Stimulated activated CD4-positive, alpha-beta T cell treated with anti-CD3 and anti-CD28 coated beads, Interleukin-2, amount 100 ng/mL, for 24 hours (primary cell): ENCODE data around the gene RASD2.
"Not testable (repeated sequence)": the region's sequence is repeated elsewhere in the genome, so short reads cannot be mapped to it uniquely, and the experiment has no call there.

Experiments used
- DNase-seq, 2 donors: peaks; one replicate each; pipeline ENCODE4 v3.0.0-alpha.2; 2020

RASD2 gene, protein sequence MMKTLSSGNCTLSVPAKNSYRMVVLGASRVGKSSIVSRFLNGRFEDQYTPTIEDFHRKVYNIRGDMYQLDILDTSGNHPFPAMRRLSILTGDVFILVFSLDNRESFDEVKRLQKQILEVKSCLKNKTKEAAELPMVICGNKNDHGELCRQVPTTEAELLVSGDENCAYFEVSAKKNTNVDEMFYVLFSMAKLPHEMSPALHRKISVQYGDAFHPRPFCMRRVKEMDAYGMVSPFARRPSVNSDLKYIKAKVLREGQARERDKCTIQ

DNA sequence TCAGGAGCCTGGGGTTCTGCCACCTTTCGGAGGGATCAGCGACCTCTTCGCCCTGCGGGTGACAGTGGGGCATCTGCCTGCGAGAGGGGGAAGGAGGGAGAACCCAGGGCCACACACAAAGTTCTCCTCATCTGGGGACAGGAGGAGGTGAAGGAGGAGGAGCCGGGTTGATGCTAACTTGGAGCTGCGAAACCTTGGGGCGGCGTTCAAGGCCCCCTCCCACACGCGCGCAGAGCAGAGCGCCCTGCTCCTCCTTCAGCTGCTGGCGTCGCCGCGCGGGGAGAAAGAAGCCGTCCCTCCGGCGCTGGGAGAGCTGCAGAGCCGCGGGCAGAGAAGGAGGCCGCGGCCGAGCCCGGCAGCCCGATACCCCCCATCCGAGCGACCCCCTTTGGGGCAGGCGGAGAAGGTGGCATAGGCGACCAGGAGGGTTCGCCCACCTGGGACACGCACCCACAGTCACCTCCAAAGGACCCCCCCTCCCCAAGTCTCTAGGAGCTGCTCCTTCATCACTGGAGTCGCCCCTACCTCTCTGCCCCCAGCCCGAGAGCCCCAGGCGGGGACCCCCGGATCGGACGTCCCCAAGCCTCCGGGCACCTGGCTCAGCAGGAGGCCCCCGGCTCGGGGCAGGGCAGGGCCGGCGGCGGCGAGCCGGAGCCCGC, at the start of gene RASD2:
TSS of gene RASD2 (plus strand) at position 237 of the 659 bp plus-strand sequence. CDS start 5,979 bp downstream, outside the sequence.
- DNase-seq = peak; percentile 54 to 56

GRCh38 chr22:35491061-35491907, 49.3 kb upstream of the RASD2 start:
- DNase-seq = not testable (repeated sequence)

- no peak for DNase-seq
Measured at GRCh38 chr22:35491908-35492380, 48.7 kb upstream of the RASD2 start.

DNA sequence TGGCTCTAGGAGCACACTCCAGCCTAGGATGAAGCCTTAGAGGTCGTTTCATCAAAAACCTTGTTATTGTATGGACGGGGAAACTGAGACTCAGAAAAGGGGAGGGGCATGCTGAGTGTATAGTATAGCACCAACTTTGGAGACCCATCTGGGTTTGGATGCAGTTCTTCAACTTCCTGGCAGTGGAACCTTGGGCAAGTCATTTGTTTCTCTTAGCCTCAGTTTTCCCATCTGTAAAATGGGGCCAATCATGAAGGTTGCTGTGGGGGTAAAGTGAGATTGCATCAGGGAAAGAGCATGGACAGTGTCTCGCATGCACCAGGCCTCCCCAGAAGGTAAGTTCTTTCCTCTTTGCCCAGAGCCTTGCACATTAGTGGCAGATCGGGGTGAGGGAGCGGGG, 47.6 kb upstream of the RASD2 start:
- DNase-seq = no peak

- not testable (repeated sequence) for DNase-seq
Measured at GRCh38 chr22:35495711-35496110, 44.9 kb upstream of the RASD2 start.

DNA sequence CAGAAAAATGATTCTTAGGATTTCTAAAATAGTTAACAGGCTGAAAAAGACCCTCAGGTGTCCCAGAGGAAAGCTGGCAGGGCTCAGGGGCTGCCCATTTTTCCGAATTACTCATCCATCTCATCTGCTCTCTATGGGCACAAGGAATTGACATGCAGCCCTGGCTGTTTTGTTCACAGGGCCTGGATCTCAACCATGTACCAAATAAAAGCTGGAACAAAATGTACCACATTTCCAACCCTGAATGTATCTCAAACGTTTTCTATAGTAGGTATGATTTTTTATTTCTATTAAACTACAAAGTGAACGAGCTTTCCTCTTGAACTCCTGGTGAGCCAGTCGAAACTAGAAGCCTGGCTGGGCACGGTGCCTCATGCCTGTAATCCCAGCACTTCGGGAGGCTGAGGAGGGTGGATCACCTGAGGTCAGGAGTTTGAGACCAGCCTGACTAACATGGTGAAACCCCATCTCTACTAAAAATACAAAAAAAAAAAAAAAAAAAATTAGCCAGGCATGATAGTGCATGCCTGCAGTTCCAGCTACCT, 43.8 kb upstream of the RASD2 start:
- no peak for DNase-seq

DNA sequence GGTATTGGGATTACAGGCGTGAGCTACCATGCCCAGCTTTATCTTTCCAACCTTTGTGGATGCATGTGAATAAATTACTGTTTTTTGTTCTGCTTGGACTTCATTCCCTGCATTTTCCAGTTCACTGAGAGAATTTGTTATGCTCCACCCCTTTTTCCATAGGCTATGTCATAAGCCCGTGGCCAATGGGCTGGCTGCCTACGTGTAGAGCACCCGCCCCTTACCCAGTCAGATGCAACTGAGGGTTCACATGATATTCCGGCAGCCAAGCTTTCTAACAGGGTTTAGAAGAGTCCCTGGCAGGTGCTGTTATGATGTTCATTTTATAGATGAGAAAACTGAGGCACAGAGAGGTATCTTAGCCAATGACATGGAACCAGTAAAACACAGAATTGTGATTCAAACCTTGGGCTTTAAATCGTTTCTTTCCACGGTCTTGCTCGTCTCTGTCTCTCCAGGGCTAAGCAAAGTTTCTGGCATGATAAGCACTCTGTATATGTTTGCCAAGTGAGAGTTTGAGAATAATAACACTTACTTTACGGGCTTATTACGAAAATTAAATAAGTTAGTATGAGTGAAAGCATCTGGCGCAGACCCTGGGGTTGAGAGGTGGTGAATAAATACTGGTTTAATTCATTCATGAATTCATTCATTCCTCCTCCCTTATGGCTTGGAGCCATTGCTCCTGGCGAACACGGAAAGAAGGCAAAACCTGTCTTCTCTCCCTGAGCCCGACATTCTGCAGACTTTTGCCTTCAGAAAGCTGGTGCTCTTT, 42.4 kb upstream of the RASD2 start:
- no peak for DNase-seq

DNA sequence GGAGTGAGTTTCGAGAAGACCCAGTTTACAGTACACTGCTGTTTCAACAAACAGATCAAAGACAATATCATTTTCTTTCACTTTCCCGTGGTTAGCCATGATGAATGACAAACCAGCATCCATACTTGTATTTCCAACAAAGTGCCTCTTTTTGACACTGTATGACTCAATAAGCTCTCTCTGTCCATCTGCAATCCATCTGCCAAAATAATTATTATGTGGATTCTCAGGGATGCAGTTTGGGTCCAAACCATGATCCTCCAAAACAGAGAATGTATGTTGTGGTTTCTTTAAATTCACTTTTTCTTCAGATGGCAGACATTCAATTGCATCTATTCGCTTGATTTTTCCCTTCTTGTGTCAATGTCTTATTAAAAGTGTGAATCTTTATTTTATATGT, 37.8 kb upstream of the RASD2 start:
- DNase-seq = no peak

- no peak for DNase-seq
Measured at GRCh38 chr22:35505399-35506258, 35.0 kb upstream of the RASD2 start.

DNA sequence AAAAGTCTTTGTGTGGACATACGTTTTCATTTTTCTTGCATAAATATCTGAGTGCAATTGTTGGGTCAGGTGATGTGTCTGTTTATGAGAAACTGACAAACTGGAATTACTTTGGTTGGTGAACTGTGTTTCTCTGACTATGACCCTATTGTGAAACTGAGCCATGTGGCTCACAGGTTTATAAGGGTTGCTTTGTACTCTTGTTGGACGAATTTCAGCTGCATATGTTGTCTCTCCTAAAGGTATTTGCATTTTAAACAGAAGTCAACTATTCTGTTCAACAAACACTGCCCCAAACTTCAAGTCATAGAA, 34.4 kb upstream of the RASD2 start:
- no peak for DNase-seq

- DNase-seq = not testable (repeated sequence)
Measured at GRCh38 chr22:35507851-35508250, 32.8 kb upstream of the RASD2 start.

DNA sequence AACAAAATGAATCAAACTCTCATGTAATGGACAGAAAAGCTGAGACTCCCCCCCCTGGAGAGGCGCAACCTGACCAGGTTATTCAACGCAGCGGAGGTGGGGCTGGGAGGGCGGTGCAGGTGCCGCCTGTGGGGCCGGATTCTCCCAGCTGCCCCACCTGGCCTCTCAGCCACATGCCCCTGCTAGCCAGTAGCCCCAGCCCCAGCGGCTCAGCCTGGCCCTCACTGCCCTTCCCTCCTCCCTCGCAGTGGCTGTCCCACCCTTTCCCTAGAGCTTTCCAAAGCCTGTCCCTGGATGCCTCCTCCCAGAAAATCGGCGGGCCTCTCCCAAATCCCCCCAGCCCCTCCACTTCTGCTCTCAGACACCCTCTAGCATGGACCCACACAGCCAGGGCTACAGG, 31.2 kb upstream of the RASD2 start:
- no peak for DNase-seq

DNA sequence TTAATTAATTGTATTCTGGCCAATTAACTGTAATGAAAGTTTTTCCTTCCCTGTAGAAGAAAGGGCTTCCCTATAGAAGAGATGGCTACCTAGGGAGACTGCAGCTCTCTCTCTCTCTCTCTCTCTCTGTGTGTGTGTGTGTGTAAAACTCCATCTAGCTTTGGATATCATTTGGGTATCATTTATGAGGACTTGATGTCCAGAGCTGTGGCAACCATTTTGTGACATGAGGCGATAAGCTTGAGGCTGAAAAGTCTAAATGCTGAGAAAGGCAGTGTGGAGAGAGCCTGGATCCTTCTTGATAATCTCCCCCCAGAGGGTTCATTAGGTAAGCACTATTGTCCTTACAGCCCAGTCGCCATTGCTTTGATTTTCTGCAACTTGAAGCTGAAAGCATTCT, 30.7 kb upstream of the RASD2 start:
- no peak for DNase-seq

DNA sequence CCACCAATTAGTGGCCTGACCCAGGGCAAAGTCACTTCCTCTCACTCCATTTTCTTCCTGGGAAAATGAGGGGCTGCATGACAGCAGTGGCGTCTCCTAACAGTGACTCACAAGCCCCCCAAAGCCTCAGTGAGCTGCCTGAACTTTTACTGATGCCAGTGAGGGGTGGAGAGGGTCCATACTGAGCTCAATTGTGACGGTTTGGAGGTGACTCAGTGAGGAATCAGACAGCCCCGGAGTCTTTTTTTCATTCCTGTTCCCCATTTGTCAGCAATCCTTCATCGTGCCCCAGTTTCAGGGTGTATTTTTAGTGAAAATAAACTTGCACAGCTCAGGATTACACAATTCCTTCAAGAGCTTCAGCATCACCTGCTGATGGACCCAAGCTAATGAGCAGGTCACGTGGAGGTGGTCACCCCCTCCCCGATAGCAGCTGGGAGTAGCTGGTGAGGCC, 30.1 kb upstream of the RASD2 start:
- DNase-seq = no peak

DNA sequence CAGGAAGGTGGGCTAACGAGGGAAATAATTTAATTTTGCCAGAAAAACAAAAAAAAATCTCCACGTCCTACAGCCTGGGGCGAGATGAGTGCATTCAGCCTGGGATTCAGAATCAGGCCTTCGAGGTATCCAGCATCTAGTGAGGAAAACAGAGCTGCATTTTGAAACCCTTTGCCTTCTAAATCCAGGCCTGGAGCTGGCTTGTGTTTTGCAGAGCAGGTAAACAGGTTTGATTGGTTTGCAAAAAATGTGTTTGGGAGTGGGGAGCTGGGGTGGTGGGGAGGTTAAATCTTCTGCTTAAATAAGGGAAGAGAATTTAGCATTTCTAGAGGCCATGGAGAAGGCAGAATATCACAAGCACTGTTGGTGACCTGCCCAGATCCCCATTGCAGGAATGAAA, 29.7 kb upstream of the RASD2 start:
- DNase-seq = no peak

DNA sequence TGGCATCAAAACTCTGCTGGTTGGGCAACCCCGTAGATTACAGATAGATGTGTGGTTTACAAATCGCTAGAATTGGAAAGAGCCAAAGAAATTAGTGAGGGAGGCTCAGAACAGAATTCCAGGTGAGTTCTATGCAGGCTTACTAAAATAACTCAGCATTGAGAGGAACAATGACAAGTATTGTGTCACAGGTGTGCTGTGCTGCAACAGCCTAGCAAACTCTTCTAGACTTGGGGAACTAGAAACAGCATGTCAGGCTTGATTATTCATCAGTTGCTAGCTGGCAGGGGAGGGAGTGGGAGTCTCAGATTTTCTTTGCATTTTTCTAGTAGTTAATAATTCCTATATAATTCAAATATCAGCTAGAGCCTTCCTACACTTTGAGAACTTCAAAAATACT, 26.3 kb upstream of the RASD2 start:
- DNase-seq = no peak

- not testable (repeated sequence) for DNase-seq
Measured at GRCh38 chr22:35515952-35516351, 24.7 kb upstream of the RASD2 start.

DNA sequence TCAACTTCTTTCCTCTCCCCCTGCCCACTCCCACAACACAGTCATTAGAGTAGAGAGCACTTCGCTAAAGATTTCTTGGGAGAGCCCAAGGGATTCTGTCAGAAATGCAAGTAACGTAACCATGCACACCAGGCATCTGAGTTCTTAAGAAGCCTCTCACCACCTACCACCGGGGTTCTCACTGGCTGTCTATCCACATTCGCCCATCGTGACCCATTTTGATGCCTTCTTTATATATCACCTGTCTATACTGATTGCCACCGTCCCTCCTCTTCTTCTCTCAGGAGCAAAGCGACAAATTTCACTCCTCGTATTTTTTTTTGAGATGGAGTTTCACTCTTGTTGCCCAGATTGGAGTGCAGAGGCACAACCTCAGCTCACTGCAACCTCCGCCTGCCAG, 23.9 kb upstream of the RASD2 start:
- DNase-seq = no peak

GRCh38 chr22:35517207-35517606, 23.4 kb upstream of the RASD2 start:
- DNase-seq = no peak

DNA sequence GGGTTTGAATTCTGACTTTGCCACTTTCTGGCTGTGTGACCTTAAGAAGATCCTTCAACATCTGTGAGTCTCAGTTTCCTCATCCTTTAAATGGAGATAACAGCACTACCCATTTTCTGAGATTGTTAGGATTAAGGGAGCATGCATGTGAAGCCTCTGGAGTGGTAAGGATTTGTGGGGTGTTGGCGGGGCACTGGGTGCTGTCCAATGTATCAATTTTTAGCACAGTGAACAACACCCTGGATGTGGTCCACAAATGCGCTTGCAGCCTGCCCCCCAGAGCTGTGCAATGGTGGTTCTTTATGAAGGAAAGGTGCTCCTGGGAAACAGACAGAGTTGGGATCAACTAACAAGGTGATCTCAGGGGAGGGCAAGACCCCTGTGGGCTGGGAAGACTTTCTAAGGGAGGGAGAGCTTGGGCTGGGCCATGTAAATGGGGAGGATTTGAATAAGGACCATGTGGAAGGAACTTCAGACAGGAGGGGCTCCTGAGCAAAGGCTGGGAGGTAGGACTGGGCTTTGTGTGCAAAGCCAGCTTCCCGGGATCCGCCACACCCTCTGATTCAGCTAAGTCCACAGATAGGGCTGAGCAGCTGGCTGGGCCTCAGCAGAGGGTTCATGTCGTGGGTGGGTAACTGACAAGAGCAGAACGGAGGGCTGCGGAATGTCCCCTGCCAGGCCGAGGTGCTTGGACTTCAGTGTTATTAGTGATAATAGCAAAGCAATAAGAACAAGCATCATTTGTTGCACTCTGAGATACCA, 22.7 kb upstream of the RASD2 start:
- no peak for DNase-seq

- no peak for DNase-seq
Measured at GRCh38 chr22:35518811-35519210, 21.8 kb upstream of the RASD2 start.
